ENCODE results near the gene CCL26. TPM values are rescaled to one million over a fixed set of nuclear protein-coding genes. Genes with fewer than 3 reads are reported as not detected.

Gene CCL26
- polyA plus RNA-seq, 2 of the 4 experiments (the other 2 are of a cell fraction) = 2.5 to 11.6 TPM

- ATAC-seq (no peak), FAIRE-seq (no peak), DNase-seq (ENCODE audit: low read depth in 1 of 2, low spot score in 1 of 2) (no peak)
- no peak for TF ChIP-seq HOXB5 (CRISPR knock-in tag; IDR thresholded peaks at IDR 0.05)
- no peak for TF ChIP-seq ZSCAN20 (CRISPR knock-in tag; IDR thresholded peaks at IDR 0.05)
- TF ChIP-seq ZNF302 (CRISPR knock-in tag; IDR thresholded peaks at IDR 0.05) = no peak
- TF ChIP-seq, protein P1, sequence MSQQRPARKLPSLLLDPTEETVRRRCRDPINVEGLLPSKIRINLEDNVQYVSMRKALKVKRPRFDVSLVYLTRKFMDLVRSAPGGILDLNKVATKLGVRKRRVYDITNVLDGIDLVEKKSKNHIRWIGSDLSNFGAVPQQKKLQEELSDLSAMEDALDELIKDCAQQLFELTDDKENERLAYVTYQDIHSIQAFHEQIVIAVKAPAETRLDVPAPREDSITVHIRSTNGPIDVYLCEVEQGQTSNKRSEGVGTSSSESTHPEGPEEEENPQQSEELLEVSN (IDR thresholded peaks at IDR 0.05; ENCODE audit: borderline replicate concordance, low read depth) = no peak
- TF ChIP-seq SMC3 (IDR thresholded peaks at IDR 0.05) = no peak
- no peak for TF ChIP-seq CEBPB (IDR thresholded peaks at IDR 0.05)
- no peak for TF ChIP-seq NFE2L2 (conservative IDR thresholded peaks at IDR 0.05; ENCODE audit: low read length)
- TF ChIP-seq, protein P2, sequence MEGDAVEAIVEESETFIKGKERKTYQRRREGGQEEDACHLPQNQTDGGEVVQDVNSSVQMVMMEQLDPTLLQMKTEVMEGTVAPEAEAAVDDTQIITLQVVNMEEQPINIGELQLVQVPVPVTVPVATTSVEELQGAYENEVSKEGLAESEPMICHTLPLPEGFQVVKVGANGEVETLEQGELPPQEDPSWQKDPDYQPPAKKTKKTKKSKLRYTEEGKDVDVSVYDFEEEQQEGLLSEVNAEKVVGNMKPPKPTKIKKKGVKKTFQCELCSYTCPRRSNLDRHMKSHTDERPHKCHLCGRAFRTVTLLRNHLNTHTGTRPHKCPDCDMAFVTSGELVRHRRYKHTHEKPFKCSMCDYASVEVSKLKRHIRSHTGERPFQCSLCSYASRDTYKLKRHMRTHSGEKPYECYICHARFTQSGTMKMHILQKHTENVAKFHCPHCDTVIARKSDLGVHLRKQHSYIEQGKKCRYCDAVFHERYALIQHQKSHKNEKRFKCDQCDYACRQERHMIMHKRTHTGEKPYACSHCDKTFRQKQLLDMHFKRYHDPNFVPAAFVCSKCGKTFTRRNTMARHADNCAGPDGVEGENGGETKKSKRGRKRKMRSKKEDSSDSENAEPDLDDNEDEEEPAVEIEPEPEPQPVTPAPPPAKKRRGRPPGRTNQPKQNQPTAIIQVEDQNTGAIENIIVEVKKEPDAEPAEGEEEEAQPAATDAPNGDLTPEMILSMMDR (IDR thresholded peaks at IDR 0.05) = no peak
- H3K27ac ChIP-seq = no peak overlapping the region
- 0 out of 3 replicates have a peak, but pooled peaks cover 4% of the 10 kb centered on the region for H3K4me1 ChIP-seq
- WGBS (ENCODE audit: missing lambda C conversion rate) = 54% methylated on average over 2 of the region's 2 CpGs
- ChIA-PET CTCF (no interaction called here), POLR2A (no interaction called here)
- no peaks in the 10 kb centered on the region for H3K9me3 ChIP-seq
- H3K4me3 ChIP-seq = no peak overlapping the region
- no peak overlapping the region for H3K4me2 ChIP-seq
Measured at GRCh38 chr7:75819711-75820110, 47.7 kb upstream of the CCL26 start.

GRCh38 chr7:75818472-75818871 is 46.5 kb upstream of the CCL26 start:
- no peaks in the 10 kb centered on the region for H3K9me3 ChIP-seq
- ChIA-PET CTCF (no interaction called here), POLR2A (no interaction called here)
- no peak overlapping the region for H3K4me2 ChIP-seq
- DNase-seq (ENCODE audit: low read depth in 1 of 2, low spot score in 1 of 2) (no peak), ATAC-seq (no peak), FAIRE-seq (no peak)
- TF ChIP-seq REST (IDR thresholded peaks at IDR 0.05) (no peak), RFX5 (IDR thresholded peaks at IDR 0.05) (no peak), JUNB (IDR thresholded peaks at IDR 0.05) (no peak), PHF8 (IDR thresholded peaks at IDR 0.05; ENCODE audit: borderline replicate concordance, low read depth) (no peak), RCOR1 (IDR thresholded peaks at IDR 0.05; ENCODE audit: low read depth, low read length) (no peak), MAX (IDR thresholded peaks at IDR 0.05) (no peak), MAFK (IDR thresholded peaks at IDR 0.05; ENCODE audit: partially characterized antibody) (no peak), FOSL2 (IDR thresholded peaks at IDR 0.05) (no peak), FOSL2 (CRISPR knock-in tag; IDR thresholded peaks at IDR 0.05) (no peak), HOXA7 (CRISPR knock-in tag; IDR thresholded peaks at IDR 0.05) (no peak), KDM1A (IDR thresholded peaks at IDR 0.05; ENCODE audit: low read depth) (no peak), FOXS1 (CRISPR knock-in tag; IDR thresholded peaks at IDR 0.05) (no peak), HOXB13 (CRISPR knock-in tag; IDR thresholded peaks at IDR 0.05; ENCODE audit: low read depth) (no peak), CBX2 (IDR thresholded peaks at IDR 0.05; ENCODE audit: borderline replicate concordance, low read depth) (no peak), EHMT2 (IDR thresholded peaks at IDR 0.05; ENCODE audit: low read depth) (no peak), ZNF302 (CRISPR knock-in tag; IDR thresholded peaks at IDR 0.05) (no peak), HDAC2 (IDR thresholded peaks at IDR 0.05) (no peak), PBX3 (IDR thresholded peaks at IDR 0.05) (no peak)
- TF ChIP-seq, protein P3, sequence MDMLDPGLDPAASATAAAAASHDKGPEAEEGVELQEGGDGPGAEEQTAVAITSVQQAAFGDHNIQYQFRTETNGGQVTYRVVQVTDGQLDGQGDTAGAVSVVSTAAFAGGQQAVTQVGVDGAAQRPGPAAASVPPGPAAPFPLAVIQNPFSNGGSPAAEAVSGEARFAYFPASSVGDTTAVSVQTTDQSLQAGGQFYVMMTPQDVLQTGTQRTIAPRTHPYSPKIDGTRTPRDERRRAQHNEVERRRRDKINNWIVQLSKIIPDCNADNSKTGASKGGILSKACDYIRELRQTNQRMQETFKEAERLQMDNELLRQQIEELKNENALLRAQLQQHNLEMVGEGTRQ (IDR thresholded peaks at IDR 0.05) = no peak
- TF ChIP-seq, protein P1 (IDR thresholded peaks at IDR 0.05; ENCODE audit: borderline replicate concordance, low read depth) = no peak
- 56% methylated on average over 5 of the region's 5 CpGs for WGBS (ENCODE audit: missing lambda C conversion rate)
- H3K27ac ChIP-seq = no peak overlapping the region
- 0 out of 3 replicates have a peak, but pooled peaks cover 4% of the 10 kb centered on the region for H3K4me1 ChIP-seq
- no peak overlapping the region for H3K4me3 ChIP-seq
